H4 (cell line): ENCODE data around the gene RAD1. TPM values are rescaled to one million over a fixed set of nuclear protein-coding genes. Genes with fewer than 3 reads are reported as not detected.

Experiments
- DNase-seq: peaks from one replicate; pipeline ENCODE4 v3.0.0-alpha.2; 2015; ENCODE audit warnings: low spot score
- total RNA-seq: library from RNA; depleted of rRNA; stranded (reverse); fragments of >200 nt; shearing (Covaris generic); gene quantifications from 2 replicates; pipeline ENCODE4 v1.2.3, GENCODE V29; 2014; rRNA removed

The RAD1 gene
- total RNA-seq, 1 experiment from 2014 or later: 78.0 TPM

DNA sequence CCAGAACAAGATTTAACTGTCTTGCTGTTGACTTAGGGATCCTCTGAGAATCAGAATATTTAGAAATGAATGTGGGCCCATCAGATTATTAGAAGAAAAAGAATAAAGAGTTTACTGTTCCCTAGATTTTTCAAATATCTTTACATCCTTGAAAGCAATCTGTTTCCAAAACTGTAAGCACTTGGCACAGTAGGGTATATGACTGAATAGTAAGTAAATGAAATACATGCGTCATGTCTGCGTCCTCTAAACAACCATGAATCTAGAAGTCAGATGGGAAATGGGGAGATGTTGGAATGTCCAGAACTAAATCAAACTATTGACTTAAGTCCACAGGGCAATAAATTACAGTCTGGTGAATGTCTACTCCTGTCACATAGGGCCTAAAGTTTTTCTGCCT lies 50.2 kb downstream of the RAD1 start:
- DNase-seq: no peak

DNA sequence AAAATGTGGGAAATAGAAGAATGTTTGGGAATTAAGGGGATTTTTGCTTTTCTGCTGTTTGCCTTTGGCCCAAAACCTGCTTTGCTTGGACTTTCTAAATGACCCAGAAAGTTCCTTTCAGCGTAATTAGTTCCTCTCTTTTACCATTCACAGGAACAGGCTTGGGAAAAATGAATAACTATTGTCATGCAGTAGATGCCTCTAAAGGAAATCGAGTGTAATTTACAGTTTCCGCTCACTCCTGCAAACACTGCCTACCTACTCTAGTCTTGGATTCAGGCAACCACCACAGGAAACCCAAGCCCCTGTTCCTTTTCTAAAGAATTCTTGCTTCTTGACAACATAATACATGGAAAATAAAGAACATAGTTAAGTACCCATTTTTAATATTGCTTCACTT lies 51.4 kb downstream of the RAD1 start:
- DNase-seq: no peak

GRCh38 chr5:34859253-34859652 lies 56.1 kb downstream of the RAD1 start:
- DNase-seq: no peak

GRCh38 chr5:34858790-34859189 lies 56.5 kb downstream of the RAD1 start:
- no peak for DNase-seq

GRCh38 chr5:34857894-34858293 lies 57.4 kb downstream of the RAD1 start:
- DNase-seq: no peak

DNA sequence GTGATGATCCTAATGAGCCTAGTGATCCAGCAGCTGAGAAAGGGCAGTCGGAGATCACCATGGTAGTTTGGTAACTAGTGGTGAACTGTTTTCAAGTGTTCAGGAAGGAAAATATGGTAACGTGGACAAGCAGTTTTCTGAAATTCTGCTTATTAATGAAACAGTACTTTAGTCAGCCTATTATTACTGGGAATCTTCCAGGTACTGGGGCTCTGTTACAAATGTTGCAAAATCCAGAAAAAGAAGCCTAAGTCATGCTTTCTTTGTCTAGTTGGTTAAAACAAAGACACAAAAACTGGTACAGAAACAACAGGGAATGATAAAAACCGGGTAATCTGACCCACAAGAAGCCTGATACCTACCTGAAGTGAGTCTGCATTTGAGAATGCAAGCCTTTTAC lies 58.1 kb downstream of the RAD1 start:
- no peak for DNase-seq

Other genes with a start within 250 kb of the RAD1 start
- 0.06 TPM in 1 of 2 replicates, not detected in the other for gene TTC23L, start 76.3 kb downstream of the RAD1 start, total RNA-seq
- 90.8 and 101 TPM in 2 replicates for gene BRIX1, start 207 bp upstream of the RAD1 start, total RNA-seq
- 25.6 and 29.5 TPM in 2 replicates for gene DNAJC21, start 14.1 kb upstream of the RAD1 start, total RNA-seq
- not detected in 2 replicates for gene AGXT2, start 132.4 kb upstream of the RAD1 start, total RNA-seq